ENCODE measurements around the gene FLNA.
"Not testable (repeated sequence)": the region's sequence is repeated elsewhere in the genome, so short reads cannot be mapped to it uniquely, and the experiment has no call there.

FLNA gene

GRCh38 chrX:154305541-154306205, 68.8 kb downstream of the FLNA start:
- DNase-seq (ENCODE audit: low read depth in 2 of 2): no peak

GRCh38 chrX:154304846-154305245, 69.6 kb downstream of the FLNA start:
- DNase-seq (ENCODE audit: low read depth in 2 of 2): no peak

- DNase-seq (ENCODE audit: low read depth in 2 of 2): no peak
These were observed 71.0 kb downstream of the FLNA start for GRCh38 chrX:154303476-154303875.

GRCh38 chrX:154302998-154303397, 71.4 kb downstream of the FLNA start:
- DNase-seq (ENCODE audit: low read depth in 2 of 2): not testable (repeated sequence)

- no peak for DNase-seq (ENCODE audit: low read depth in 2 of 2)
These were observed 73.6 kb downstream of the FLNA start for GRCh38 chrX:154300816-154301215.

All from stimulated activated CD8-positive, alpha-beta memory T cell treated with anti-CD3 and anti-CD28 coated beads, Interleukin-7, amount 100 ng/mL, for 1 hour (primary cell).